ENCODE data around the gene DGCR2.
A peak's percentile ranks its signal among the peaks of the same experiment; 100 is the strongest.
"Not testable (repeated sequence)": the region's sequence is repeated elsewhere in the genome, so short reads cannot be mapped to it uniquely, and the experiment has no call there.

The DGCR2 gene

DNA sequence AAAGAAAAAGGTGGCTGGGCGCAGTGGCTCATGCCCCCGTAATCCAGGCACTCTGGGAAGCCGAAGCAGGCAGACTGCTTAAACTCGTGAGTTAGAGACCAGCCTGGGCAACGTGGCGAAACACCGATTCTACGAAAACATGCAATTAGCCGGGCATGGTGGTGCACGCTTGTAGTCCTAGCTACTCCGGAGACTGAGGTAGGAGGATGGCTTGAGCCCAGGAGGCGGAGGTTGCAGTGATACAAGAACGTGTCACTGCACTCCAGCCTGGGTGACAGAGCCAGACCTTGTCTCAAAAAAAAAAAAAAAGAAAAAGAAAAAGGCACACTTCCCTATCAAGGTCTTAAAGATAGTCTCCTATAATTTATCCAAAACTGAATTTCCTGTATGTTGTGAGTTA is 39.4 kb downstream of the DGCR2 start:
- H3K27me3 ChIP-seq = no peaks in the 10 kb centered on the region
- no peak overlapping the region; a peak in 1 of 22 replicates for H3K9ac ChIP-seq
- H3K4me3 ChIP-seq = no peak overlapping the region
- H3K27ac ChIP-seq = peak overlapping the region in 6 of 11 experiments; percentile 0 to 42 (median 17); a peak in 4 of 22 replicates
- H3K9me3 ChIP-seq (replicated peaks in 1 of 11) = no peaks in the 10 kb centered on the region
- H3K36me3 ChIP-seq = peaks cover 35 to 66% (median 56%) of the 10 kb centered on the region in 11 experiments
- no peak overlapping the region for H3K4me2 ChIP-seq
- peaks cover 0 to 12% (median 0%) of the 10 kb centered on the region in 11 experiments; a peak in 6 of 22 replicates for H4K20me1 ChIP-seq
- no peak for TF ChIP-seq Cebpa-rat (IDR thresholded peaks at IDR 0.05)
- peaks cover 28 to 51% (median 33%) of the 10 kb centered on the region in 10 experiments for H3K4me1 ChIP-seq

GRCh38 chr22:19082101-19082500 is 40.1 kb downstream of the DGCR2 start:
- no peak for TF ChIP-seq Cebpa-rat (IDR thresholded peaks at IDR 0.05)
- H3K9me3 ChIP-seq (replicated peaks in 1 of 11) = no peaks in the 10 kb centered on the region
- H3K4me1 ChIP-seq = peaks cover 21 to 44% (median 26%) of the 10 kb centered on the region in 10 experiments
- H3K36me3 ChIP-seq = peaks cover 35 to 65% (median 51%) of the 10 kb centered on the region in 11 experiments
- H3K4me3 ChIP-seq = no peak overlapping the region
- H3K27ac ChIP-seq = peak overlapping the region in 1 of 11 experiments; percentile 42; a peak in 1 of 22 replicates
- peaks cover 0 to 12% (median 0%) of the 10 kb centered on the region in 11 experiments; a peak in 6 of 22 replicates for H4K20me1 ChIP-seq
- no peak overlapping the region for H3K4me2 ChIP-seq
- no peaks in the 10 kb centered on the region for H3K27me3 ChIP-seq
- no peak overlapping the region for H3K9ac ChIP-seq

DNA sequence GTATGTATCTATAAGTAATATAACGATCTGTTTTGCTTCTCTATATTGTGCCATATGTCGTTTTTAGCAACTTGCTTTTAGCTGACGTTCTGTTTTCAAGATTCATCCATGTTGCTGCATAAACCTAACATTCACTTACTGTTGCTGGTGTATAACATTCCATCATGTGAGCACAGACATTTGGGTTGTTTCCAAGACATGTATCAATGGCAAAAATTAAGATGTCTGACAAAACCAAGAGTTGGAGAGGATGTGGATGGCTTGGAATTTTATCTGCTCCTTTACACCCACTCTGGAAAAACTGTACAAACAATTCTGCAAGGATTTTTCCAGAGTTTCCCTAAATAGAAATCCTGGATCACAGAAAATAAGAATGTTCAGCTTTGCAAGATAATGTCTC is 40.9 kb downstream of the DGCR2 start:
- H3K4me1 ChIP-seq = peaks cover 13 to 36% (median 18%) of the 10 kb centered on the region in 10 experiments
- H3K36me3 ChIP-seq = peaks cover 33 to 64% (median 51%) of the 10 kb centered on the region in 11 experiments
- H3K9ac ChIP-seq = no peak overlapping the region
- TF ChIP-seq Cebpa-rat (IDR thresholded peaks at IDR 0.05) = no peak
- H3K27me3 ChIP-seq = no peaks in the 10 kb centered on the region
- H3K27ac ChIP-seq = no peak overlapping the region
- no peak overlapping the region for H3K4me2 ChIP-seq
- H3K4me3 ChIP-seq = no peak overlapping the region
- H3K9me3 ChIP-seq (replicated peaks in 1 of 11) = no peaks in the 10 kb centered on the region
- peaks cover 0 to 12% (median 0%) of the 10 kb centered on the region in 11 experiments; a peak in 6 of 22 replicates for H4K20me1 ChIP-seq

DNA sequence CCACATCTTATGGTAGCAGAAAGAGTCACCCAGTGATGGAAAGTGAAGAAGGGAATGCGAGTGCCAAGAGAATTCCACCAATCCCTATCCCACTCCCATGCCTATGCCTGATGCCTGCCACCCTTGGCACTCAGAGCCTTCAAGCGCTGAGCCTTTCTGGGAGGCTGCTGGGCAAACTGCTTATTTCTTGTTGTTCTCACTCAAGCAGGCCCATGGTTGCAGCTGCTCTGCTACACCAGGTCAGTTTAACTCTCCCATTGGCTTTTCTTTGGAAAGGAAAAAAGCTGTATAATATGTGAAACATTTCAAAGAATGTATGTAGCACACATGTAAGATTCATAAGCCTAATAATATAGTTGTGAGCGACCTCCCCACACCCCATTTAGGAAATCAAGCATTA is 41.4 kb downstream of the DGCR2 start:
- no peak overlapping the region for H3K9ac ChIP-seq
- H3K27ac ChIP-seq = 0 out of 22 replicates have a peak overlapping the region, but pooled peaks of 1 of the 11 experiments have one; percentile 11
- H3K4me2 ChIP-seq = peak overlapping the region in 1 of 11 experiments; percentile 13; a peak in 1 of 22 replicates
- no peak for TF ChIP-seq Cebpa-rat (IDR thresholded peaks at IDR 0.05)
- H4K20me1 ChIP-seq = peaks cover 0 to 12% (median 0%) of the 10 kb centered on the region in 11 experiments; a peak in 6 of 22 replicates
- H3K4me1 ChIP-seq = peaks cover 9 to 32% (median 14%) of the 10 kb centered on the region in 10 experiments
- H3K4me3 ChIP-seq = no peak overlapping the region
- no peaks in the 10 kb centered on the region for H3K9me3 ChIP-seq (replicated peaks in 1 of 11)
- no peaks in the 10 kb centered on the region for H3K27me3 ChIP-seq
- H3K36me3 ChIP-seq = peaks cover 33 to 64% (median 51%) of the 10 kb centered on the region in 11 experiments

GRCh38 chr22:19079691-19080090 is 42.5 kb downstream of the DGCR2 start:
- no peak for TF ChIP-seq Cebpa-rat (IDR thresholded peaks at IDR 0.05)
- Histone ChIP-seq H3K36me3 (peaks cover 33 to 70% (median 52%) of the 10 kb centered on the region in 11 experiments), H3K9me3 (replicated peaks in 1 of 11) (no peaks in the 10 kb centered on the region), H3K27me3 (no peaks in the 10 kb centered on the region), H3K9ac (no peak overlapping the region), H3K27ac (no peak overlapping the region), H3K4me1 (peaks cover 0 to 22% (median 2%) of the 10 kb centered on the region in 10 experiments), H3K4me3 (no peak overlapping the region), H4K20me1 (peaks cover 0 to 7% (median 0%) of the 10 kb centered on the region in 11 experiments; a peak in 4 of 22 replicates), H3K4me2 (no peak overlapping the region)

- Histone ChIP-seq H3K36me3 (peaks cover 41 to 81% (median 60%) of the 10 kb centered on the region in 11 experiments), H3K9ac (no peak overlapping the region), H4K20me1 (peaks cover 0 to 37% (median 14%) of the 10 kb centered on the region in 11 experiments; a peak in 13 of 22 replicates), H3K4me1 (peaks cover 0 to under 1% (median 0%) of the 10 kb centered on the region in 10 experiments; a peak in 1 of 20 replicates), H3K4me3 (no peak overlapping the region), H3K4me2 (no peak overlapping the region), H3K27ac (no peak overlapping the region), H3K27me3 (no peaks in the 10 kb centered on the region), H3K9me3 (replicated peaks in 1 of 11) (no peaks in the 10 kb centered on the region)
- no peak for TF ChIP-seq Cebpa-rat (IDR thresholded peaks at IDR 0.05)
These were observed 46.8 kb downstream of the DGCR2 start for GRCh38 chr22:19075404-19075803.

GRCh38 chr22:19072853-19073252 is 49.4 kb downstream of the DGCR2 start:
- not testable (repeated sequence) for H3K27ac ChIP-seq; H3K9me3 ChIP-seq (replicated peaks in 1 of 11); H3K4me3 ChIP-seq; H3K9ac ChIP-seq; H3K4me2 ChIP-seq; H3K27me3 ChIP-seq
- H3K4me1 ChIP-seq = peaks cover 0 to 11% (median 7%) of the 10 kb centered on the region in 10 experiments; a peak in 10 of 20 replicates
- H4K20me1 ChIP-seq = peaks cover 12 to 62% (median 36%) of the 10 kb centered on the region in 11 experiments; a peak in 21 of 22 replicates
- peaks cover 47 to 81% (median 65%) of the 10 kb centered on the region in 11 experiments for H3K36me3 ChIP-seq

- TF ChIP-seq Cebpa-rat (IDR thresholded peaks at IDR 0.05) = no peak
- Histone ChIP-seq H3K4me2 (no peak overlapping the region), H3K36me3 (peaks cover 70 to 96% (median 84%) of the 10 kb centered on the region in 11 experiments), H4K20me1 (peaks cover 12 to 84% (median 50%) of the 10 kb centered on the region in 11 experiments; a peak in 21 of 22 replicates), H3K4me1 (peaks cover 0 to 11% (median 7%) of the 10 kb centered on the region in 10 experiments; a peak in 10 of 20 replicates), H3K27ac (peak overlapping the region in 2 of 11 experiments; percentile 8 to 40; a peak in 2 of 22 replicates), H3K4me3 (no peak overlapping the region), H3K27me3 (no peaks in the 10 kb centered on the region), H3K9ac (no peak overlapping the region), H3K9me3 (replicated peaks in 1 of 11) (no peaks in the 10 kb centered on the region)
These were observed 51.6 kb downstream of the DGCR2 start for GRCh38 chr22:19070397-19071169.

GRCh38 chr22:19069451-19069850 is 52.8 kb downstream of the DGCR2 start:
- peaks cover 12 to 95% (median 54%) of the 10 kb centered on the region in 11 experiments; a peak in 21 of 22 replicates for H4K20me1 ChIP-seq
- 0 out of 22 replicates have a peak overlapping the region, but pooled peaks of 1 of the 11 experiments have one; percentile 51 for H3K4me2 ChIP-seq
- no peak overlapping the region for H3K9ac ChIP-seq
- H3K4me3 ChIP-seq = no peak overlapping the region
- no peaks in the 10 kb centered on the region for H3K9me3 ChIP-seq (replicated peaks in 1 of 11)
- H3K27me3 ChIP-seq = no peaks in the 10 kb centered on the region
- no peak overlapping the region for H3K27ac ChIP-seq
- no peak for TF ChIP-seq Cebpa-rat (IDR thresholded peaks at IDR 0.05)
- H3K36me3 ChIP-seq = peaks cover 81 to 100% (median 94%) of the 10 kb centered on the region in 11 experiments
- peaks cover 0 to 11% (median 7%) of the 10 kb centered on the region in 10 experiments; a peak in 10 of 20 replicates for H3K4me1 ChIP-seq

All from BLaER1 treated with 17β-estradiol and CSF1 and Interleukin-3, amounts not matched to agents 10 nM and 100 nM (cell line).